Aorta (tissue), 5 donors: ENCODE results near the gene OTX2. TPM values are rescaled to one million over a fixed set of nuclear protein-coding genes. Genes with fewer than 3 reads are reported as not detected.

Experiments used
- ATAC-seq: fragments of 200-7000 bp; cut with Tn5 transposase; one replicate; pipeline ENCODE4 v1.9.1; 2022; ENCODE audit warnings: moderate library complexity; ENCODE audit not compliant: low FRiP score
- DNase-seq, 2 donors: peaks; one replicate each; pipeline ENCODE4 v3.0.0-alpha.2; 2020
- H3K27ac ChIP-seq, 2 donors: one replicate each; pipeline ENCODE4 v1.5.1; 2013; ENCODE audit warnings: low read length in 2 of 2, mild to moderate bottlenecking in 2 of 2, moderate library complexity in 2 of 2, control low read depth in 1 of 2, inconsistent platforms in 1 of 2, low read depth in 1 of 2
- H3K27me3 ChIP-seq, 2 donors: one replicate each; pipeline ENCODE4 v1.6.1; 2013; ENCODE audit warnings: control low read depth in 1 of 2, low read length in 1 of 2, mild to moderate bottlenecking in 1 of 2, moderate library complexity in 1 of 2; ENCODE audit not compliant: insufficient read depth in 2 of 2, control insufficient read depth in 1 of 2
- H3K36me3 ChIP-seq, 2 donors: one replicate each; pipeline ENCODE4 v1.6.1; 2013; ENCODE audit warnings: control low read depth in 1 of 2, low read length in 1 of 2, mild to moderate bottlenecking in 1 of 2; ENCODE audit not compliant: insufficient read depth in 2 of 2, control insufficient read depth in 1 of 2
- H3K4me1 ChIP-seq, 2 donors: one replicate each; pipeline ENCODE4 v1.6.1; 2013; ENCODE audit warnings: low read length in 2 of 2, control low read depth in 1 of 2, mild to moderate bottlenecking in 1 of 2, moderate library complexity in 1 of 2; ENCODE audit not compliant: insufficient read depth in 2 of 2, control insufficient read depth in 1 of 2
- H3K4me3 ChIP-seq, 2 donors: one replicate each; pipeline ENCODE4 v1.5.1; 2013; ENCODE audit warnings: low read length in 2 of 2, control low read depth in 1 of 2, mild to moderate bottlenecking in 1 of 2
- H3K9me3 ChIP-seq: one replicate; pipeline ENCODE4 v1.6.1; 2013; ENCODE audit warnings: mild to moderate bottlenecking, low read length; ENCODE audit not compliant: control insufficient read depth
- WGBS, 2 donors: extraction: QIAGEN DNeasy Blood & Tissue Kit; methylation state at CpG; one replicate each; pipeline ENCODE4 v1.1.7; 2013; 5-methylcytosine and 5-hydroxymethylcytosine counted together
- intact Hi-C, 2 donors: fragments of 100-400 bp; cut with DNase I; formaldehyde crosslinking; loops; one replicate each; pipeline versions ENCODE4 v1.14.2 to v1.15.0; 2022
- polyA plus RNA-seq, 2 donors: library from polyadenylated mRNA; stranded (reverse); fragments of 200-250 nt; gene quantifications; one replicate each; pipeline ENCODE4 v1.2.3, GENCODE V29; 2013
- total RNA-seq, 2 donors: library from RNA; stranded (reverse); fragmentation: NEBNext Ultra II Directional; extraction: Animal tissue kit (Norgen Biotek cat#: 25700); gene quantifications; one replicate each; pipeline ENCODE4 v1.2.1, GENCODE V29; 2021
- donor health status: healthy with polysubstance abuse.
- donor health status: Bipolar disorder and iron deficiency.
- donor health status: DM: no; HTN: no; CAD: no.
- donor health status: DM: no; HTN: no; CAD: no.
- donor health status: DM: yes; HTN: yes; CAD: no.

Gene OTX2
- total and polyA plus RNA-seq, 4 donors: not detected

- 88 to 96% methylated on average over 1 of the region's 1 CpG for WGBS, 2 donors
- H3K27ac ChIP-seq: no peak overlapping the region
- H3K9me3 ChIP-seq: no peaks in the 10 kb centered on the region
- ATAC-seq (no peak), DNase-seq (no peak)
- no peaks in the 10 kb centered on the region for H3K4me1 ChIP-seq
- no peaks in the 10 kb centered on the region for H3K27me3 ChIP-seq
- intact Hi-C loops: no loop called here
- no peak overlapping the region for H3K4me3 ChIP-seq
- no peaks in the 10 kb centered on the region for H3K36me3 ChIP-seq
Observed at GRCh38 chr14:56789955-56790354, 20.3 kb downstream of the OTX2 start.

GRCh38 chr14:56787530-56787929 lies 22.7 kb downstream of the OTX2 start:
- H3K4me1 ChIP-seq: no peaks in the 10 kb centered on the region
- no peaks in the 10 kb centered on the region for H3K9me3 ChIP-seq
- no peaks in the 10 kb centered on the region for H3K27me3 ChIP-seq
- no peak overlapping the region for H3K27ac ChIP-seq
- intact Hi-C loops: no loop called here
- ATAC-seq: no peak
- H3K4me3 ChIP-seq: no peak overlapping the region
- H3K36me3 ChIP-seq: no peaks in the 10 kb centered on the region
- DNase-seq: no peak

- Histone ChIP-seq H3K27me3 (no peaks in the 10 kb centered on the region), H3K4me3 (no peak overlapping the region), H3K36me3 (no peaks in the 10 kb centered on the region), H3K9me3 (no peaks in the 10 kb centered on the region), H3K4me1 (no peaks in the 10 kb centered on the region), H3K27ac (no peak overlapping the region)
- DNase-seq: no peak
- WGBS, 2 donors: 56 to 66% methylated on average over 1 of the region's 1 CpG
- ATAC-seq: no peak
- intact Hi-C loops: no loop called here
Observed at GRCh38 chr14:56782711-56783110, 27.6 kb downstream of the OTX2 start.

- ATAC-seq (no peak), DNase-seq (no peak)
- Histone ChIP-seq H3K36me3 (no peaks in the 10 kb centered on the region), H3K4me1 (no peaks in the 10 kb centered on the region), H3K4me3 (no peak overlapping the region), H3K9me3 (no peaks in the 10 kb centered on the region), H3K27me3 (no peaks in the 10 kb centered on the region), H3K27ac (no peak overlapping the region)
- 32 to 35% methylated on average over 6 of the region's 6 CpGs for WGBS, 2 donors
- intact Hi-C loops: no loop called here
Observed at GRCh38 chr14:56774503-56774902, 35.8 kb downstream of the OTX2 start.

DNA sequence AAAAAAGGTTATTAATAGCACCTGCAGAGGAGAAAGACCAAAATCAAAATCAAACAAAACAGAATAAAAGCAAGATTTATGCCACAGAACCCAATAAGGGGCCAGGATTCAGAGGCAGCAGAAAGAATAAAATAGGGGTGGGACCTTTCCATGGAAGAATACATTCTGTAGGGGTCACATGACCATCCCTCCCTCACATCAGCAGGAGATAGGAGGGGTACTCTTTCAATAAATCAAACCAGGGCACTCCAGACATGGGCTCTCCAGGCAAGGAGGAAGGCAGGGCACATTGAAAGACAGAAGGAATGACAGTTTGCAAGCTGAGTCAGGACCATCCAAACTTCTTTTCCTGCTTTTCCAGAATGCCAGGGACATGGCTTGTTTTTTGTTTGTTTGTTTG lies 39.8 kb downstream of the OTX2 start:
- Histone ChIP-seq H3K4me1 (no peaks in the 10 kb centered on the region), H3K27ac (no peak overlapping the region), H3K4me3 (no peak overlapping the region), H3K36me3 (no peaks in the 10 kb centered on the region), H3K27me3 (no peaks in the 10 kb centered on the region), H3K9me3 (no peaks in the 10 kb centered on the region)
- ATAC-seq: no peak
- DNase-seq: no peak
- intact Hi-C loops: no loop called here

DNA sequence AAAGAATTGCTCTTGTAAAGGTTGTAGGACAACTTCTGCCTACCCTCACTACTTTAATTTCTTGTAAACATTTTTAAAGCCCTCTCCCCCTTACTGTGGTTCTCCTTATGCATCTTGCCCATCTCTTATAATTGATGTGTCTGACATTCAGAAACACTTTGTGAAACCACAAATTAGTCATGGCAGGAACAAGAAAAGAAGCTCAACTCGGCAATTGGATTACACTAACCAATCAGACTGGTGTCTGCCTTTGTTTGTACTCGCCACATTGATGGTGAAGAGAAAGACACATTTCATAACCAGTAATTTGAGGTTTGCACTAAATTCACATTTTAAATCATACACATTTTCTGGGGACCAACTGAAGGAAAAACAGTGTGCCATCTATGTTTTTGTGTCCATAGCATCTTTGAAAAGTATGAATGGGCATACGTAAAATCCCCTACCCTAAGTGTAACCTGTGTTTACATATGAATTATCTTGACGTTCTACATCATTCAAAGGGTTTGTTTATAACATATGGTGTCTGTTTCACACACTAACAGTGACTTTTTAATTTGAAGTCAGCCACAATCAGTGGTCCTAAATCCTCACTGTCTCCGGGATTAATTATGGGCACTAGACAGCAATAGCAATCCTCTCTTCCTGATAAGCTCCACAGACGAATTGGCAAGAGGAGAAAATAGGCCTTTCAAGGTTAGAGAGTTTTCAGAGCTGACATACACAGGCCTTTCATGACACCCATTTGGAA lies 49.9 kb downstream of the OTX2 start:
- Histone ChIP-seq H3K36me3 (no peaks in the 10 kb centered on the region), H3K9me3 (no peaks in the 10 kb centered on the region), H3K27me3 (no peaks in the 10 kb centered on the region), H3K27ac (no peak overlapping the region), H3K4me1 (no peaks in the 10 kb centered on the region), H3K4me3 (no peak overlapping the region)
- 49 to 51% methylated on average over 6 of the region's 6 CpGs for whole genome bisulfite sequencing, 2 donors
- intact Hi-C loops: no loop called here
- ATAC-seq: no peak
- no peak for DNase-seq

- Histone ChIP-seq H3K27me3 (no peaks in the 10 kb centered on the region), H3K4me3 (no peak overlapping the region), H3K27ac (no peak overlapping the region), H3K9me3 (no peaks in the 10 kb centered on the region), H3K4me1 (no peaks in the 10 kb centered on the region), H3K36me3 (no peaks in the 10 kb centered on the region)
- ATAC-seq (no peak), DNase-seq (no peak)
- WGBS, 2 donors: 78 to 80% methylated on average over 2 of the region's 2 CpGs
- intact Hi-C loops: no loop called here
Observed at GRCh38 chr14:56759633-56760032, 50.6 kb downstream of the OTX2 start.

DNA sequence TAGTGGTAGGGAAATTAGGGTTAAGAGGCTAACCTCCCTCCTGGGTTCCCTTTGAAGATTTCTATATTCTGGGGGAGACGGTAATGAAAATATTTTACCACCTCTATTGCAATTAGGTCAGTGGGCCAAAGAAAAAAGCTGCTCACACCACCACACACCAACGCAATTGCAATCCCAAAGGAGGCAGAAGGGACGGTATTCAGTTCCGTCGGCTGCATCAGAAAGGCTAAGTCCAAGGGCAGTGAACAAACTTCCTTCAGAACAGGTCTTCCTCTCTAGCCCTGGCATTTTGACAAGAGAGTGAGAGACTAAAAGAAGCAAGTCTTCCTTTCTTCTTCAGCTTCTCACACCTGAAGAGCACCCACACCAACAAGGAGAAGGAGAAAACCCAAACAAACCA lies 51.2 kb downstream of the OTX2 start:
- Histone ChIP-seq H3K4me1 (no peaks in the 10 kb centered on the region), H3K27me3 (no peaks in the 10 kb centered on the region), H3K9me3 (no peaks in the 10 kb centered on the region), H3K4me3 (no peak overlapping the region), H3K36me3 (no peaks in the 10 kb centered on the region), H3K27ac (no peak overlapping the region)
- intact Hi-C loops: no loop called here
- WGBS, 2 donors: 47 to 57% methylated on average over 5 of the region's 5 CpGs
- ATAC-seq (no peak), DNase-seq (no peak)

- 39 to 50% methylated on average over 3 of the region's 3 CpGs for WGBS, 2 donors
- H3K36me3 ChIP-seq: no peaks in the 10 kb centered on the region
- H3K27me3 ChIP-seq: no peaks in the 10 kb centered on the region
- intact Hi-C loops: no loop called here
- no peak for DNase-seq
- no peak overlapping the region for H3K27ac ChIP-seq
- no peak overlapping the region for H3K4me3 ChIP-seq
- H3K9me3 ChIP-seq: no peaks in the 10 kb centered on the region
- H3K4me1 ChIP-seq: no peaks in the 10 kb centered on the region
- ATAC-seq: no peak
Observed at GRCh38 chr14:56754921-56755320, 55.4 kb downstream of the OTX2 start.
